Stimulated activated effector memory CD8-positive, alpha-beta T cell treated with anti-CD3 and anti-CD28 coated beads, Interleukin-12 subunit alpha, Interleukin-12 subunit beta, amount 100 ng/mL, for 72 hours (primary cell): ENCODE measurements around the gene KLHL14.

ENCODE experiments used
- ATAC-seq: fragments of 150-1000 bp; cut with Tn5 transposase; 2 replicates; pipeline ENCODE4 v1.10.0; 2021
- DNase-seq, 2 donors: peaks; one replicate each; pipeline ENCODE4 v3.0.0; 2021 to 2022; ENCODE audit warnings: low spot score in 2 of 2
- H3K27ac Mint-ChIP-seq: one replicate; pipeline ENCODE4 v1.8.0; 2022; ENCODE audit warnings: mild to moderate bottlenecking, mixed read lengths
- H3K36me3 Mint-ChIP-seq: one replicate; pipeline ENCODE4 v1.8.0; 2022; ENCODE audit warnings: mild to moderate bottlenecking, mixed read lengths
- H3K4me1 Mint-ChIP-seq: one replicate; pipeline ENCODE4 v1.8.0; 2022; ENCODE audit warnings: mixed read lengths
- H3K4me3 Mint-ChIP-seq: one replicate; pipeline ENCODE4 v1.8.0; 2022; ENCODE audit warnings: mild to moderate bottlenecking, mixed read lengths
- H3K9me3 Mint-ChIP-seq: one replicate; pipeline ENCODE4 v1.8.0; 2022; ENCODE audit warnings: mixed read lengths

The KLHL14 gene

DNA sequence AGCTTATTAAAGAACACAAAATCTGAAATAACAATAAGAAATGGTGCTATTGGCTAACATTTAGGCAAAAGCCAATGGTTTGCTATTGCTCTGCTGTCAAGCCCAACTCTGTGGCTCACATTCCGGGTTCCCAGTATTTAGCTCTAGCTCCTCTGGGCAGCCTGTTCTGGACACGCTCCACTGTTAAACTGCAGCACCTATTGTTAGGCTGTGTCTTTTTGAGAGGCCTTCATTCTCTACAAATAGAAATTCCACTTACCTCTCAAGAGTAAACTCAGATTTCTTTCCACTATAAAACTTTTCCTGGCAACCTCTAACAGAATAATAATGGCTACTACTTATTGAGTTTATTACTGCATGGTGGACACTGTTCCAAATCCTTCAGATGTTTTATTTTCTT is 3.7 kb upstream of the KLHL14 start:
- H3K4me1 Mint-ChIP-seq = no peaks in the 10 kb centered on the region
- H3K9me3 Mint-ChIP-seq = no peaks in the 10 kb centered on the region
- no peaks in the 10 kb centered on the region for H3K36me3 Mint-ChIP-seq
- no peak overlapping the region for H3K4me3 Mint-ChIP-seq
- no peak for DNase-seq
- ATAC-seq = no peak
- no peak overlapping the region for H3K27ac Mint-ChIP-seq

DNA sequence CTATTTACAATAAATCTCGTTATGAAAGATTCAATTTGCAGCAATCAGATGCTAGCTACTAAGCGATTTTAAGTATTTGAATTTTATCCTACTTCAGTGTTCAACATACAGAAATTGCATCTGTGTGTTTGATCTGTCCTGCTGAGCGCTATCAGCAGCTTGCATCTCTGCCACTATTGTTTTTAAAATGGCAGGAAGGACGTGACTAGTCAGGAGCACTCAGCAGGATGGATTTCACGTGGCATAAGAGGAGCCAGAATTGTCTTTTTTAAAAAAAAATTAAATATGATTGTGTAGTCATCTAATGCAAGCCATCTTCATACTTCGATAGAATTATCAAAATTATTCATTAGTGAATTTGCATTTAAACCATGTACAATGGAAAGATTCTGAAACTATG is 2.8 kb upstream of the KLHL14 start:
- ATAC-seq (no peak), DNase-seq (no peak)
- no peaks in the 10 kb centered on the region for H3K4me1 Mint-ChIP-seq
- H3K27ac Mint-ChIP-seq = no peak overlapping the region
- H3K36me3 Mint-ChIP-seq = no peaks in the 10 kb centered on the region
- H3K9me3 Mint-ChIP-seq = no peaks in the 10 kb centered on the region
- no peak overlapping the region for H3K4me3 Mint-ChIP-seq

DNA sequence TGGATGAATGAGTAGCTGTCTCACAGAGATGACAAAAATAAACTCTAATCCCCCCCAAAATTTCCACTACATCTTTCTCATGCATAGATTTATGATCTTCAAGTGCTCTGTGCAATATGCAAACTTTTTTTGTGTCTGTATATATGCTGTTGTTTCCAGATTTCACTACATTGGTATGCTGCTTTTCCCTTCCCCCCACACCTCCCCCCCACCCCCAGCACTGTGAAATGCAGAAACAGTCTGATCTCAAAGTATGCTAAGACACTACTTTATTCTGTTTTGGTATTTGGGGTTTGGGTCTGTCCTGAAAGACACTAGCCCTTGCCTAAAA is 524 bp upstream of the KLHL14 start:
- Mint-ChIP-seq H3K9me3 (no peaks in the 10 kb centered on the region), H3K4me1 (no peaks in the 10 kb centered on the region), H3K36me3 (no peaks in the 10 kb centered on the region), H3K4me3 (no peak overlapping the region), H3K27ac (no peak overlapping the region)
- DNase-seq (no peak), ATAC-seq (no peak)

DNA sequence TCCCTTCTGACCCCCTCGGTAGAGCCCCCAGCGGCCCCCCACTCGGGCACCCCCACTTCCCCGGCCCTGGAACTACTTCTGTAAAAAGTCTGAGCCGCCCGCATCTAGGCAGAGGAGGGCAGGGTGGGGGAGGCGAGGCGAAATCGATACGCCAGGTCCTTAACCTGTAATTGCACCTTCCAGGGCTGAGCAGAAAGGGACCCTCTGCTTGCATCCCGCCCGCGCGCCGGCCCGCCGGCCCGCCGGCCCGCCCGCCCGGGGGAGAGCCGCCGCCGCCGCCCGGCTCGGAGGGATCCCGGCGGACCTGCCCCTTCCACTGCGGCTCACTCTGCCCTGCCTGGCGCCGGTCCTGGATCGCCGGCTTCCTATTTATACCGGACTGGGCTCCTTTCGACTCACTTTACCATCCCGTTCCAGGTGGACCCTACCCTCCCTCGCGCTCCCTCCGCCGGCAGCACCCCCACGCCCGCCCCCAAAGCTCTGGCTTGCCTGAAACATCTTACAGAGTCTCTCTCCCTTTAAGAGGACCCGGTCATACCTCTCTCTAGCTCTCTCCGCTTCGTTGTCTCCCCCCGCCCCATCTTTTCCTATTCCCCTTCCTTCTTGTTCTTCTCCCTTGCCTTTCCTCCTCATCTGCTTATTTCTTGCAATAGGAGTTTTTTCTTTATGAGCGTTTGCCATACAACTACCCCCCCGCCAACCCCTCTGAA is 797 bp downstream of the KLHL14 start:
- peak; percentile 24 for ATAC-seq
- no peaks in the 10 kb centered on the region for H3K9me3 Mint-ChIP-seq
- H3K4me3 Mint-ChIP-seq = peak overlapping the region; percentile 38
- DNase-seq = no peak
- no peaks in the 10 kb centered on the region for H3K36me3 Mint-ChIP-seq
- H3K27ac Mint-ChIP-seq = no peak overlapping the region
- H3K4me1 Mint-ChIP-seq = no peaks in the 10 kb centered on the region

DNA sequence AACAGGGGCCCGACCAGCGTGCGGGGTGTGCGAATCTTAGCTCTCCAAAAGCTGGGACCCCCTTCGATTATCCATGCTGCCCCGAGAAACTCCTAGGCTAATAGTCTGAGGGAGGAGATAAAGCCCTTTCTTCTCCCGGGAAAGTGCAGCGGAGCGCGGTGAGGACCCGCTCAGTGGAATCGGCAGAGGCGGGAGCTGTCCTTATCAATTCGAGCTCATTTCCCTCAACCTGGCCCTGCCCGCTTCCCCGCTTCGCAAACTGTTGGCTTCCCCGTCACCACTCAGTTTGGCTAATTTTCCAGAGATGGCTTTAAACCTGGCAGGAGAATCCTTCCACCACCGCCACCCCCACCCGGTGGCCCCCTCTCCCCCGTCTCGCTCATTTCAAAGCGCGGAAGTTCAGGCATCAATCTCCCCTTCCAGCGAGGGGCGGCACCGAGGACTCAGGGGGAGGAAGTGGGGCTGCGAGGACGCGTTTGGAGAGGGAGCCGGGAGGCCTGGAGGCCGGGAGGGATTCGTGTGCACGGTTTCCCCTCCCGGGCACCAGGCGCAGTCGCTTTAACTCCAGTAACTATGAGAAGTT is 1.6 kb downstream of the KLHL14 start:
- Mint-ChIP-seq H3K4me3 (peak overlapping the region; percentile 38), H3K4me1 (no peaks in the 10 kb centered on the region), H3K36me3 (no peaks in the 10 kb centered on the region), H3K27ac (no peak overlapping the region), H3K9me3 (no peaks in the 10 kb centered on the region)
- ATAC-seq (no peak), DNase-seq (no peak)

DNA sequence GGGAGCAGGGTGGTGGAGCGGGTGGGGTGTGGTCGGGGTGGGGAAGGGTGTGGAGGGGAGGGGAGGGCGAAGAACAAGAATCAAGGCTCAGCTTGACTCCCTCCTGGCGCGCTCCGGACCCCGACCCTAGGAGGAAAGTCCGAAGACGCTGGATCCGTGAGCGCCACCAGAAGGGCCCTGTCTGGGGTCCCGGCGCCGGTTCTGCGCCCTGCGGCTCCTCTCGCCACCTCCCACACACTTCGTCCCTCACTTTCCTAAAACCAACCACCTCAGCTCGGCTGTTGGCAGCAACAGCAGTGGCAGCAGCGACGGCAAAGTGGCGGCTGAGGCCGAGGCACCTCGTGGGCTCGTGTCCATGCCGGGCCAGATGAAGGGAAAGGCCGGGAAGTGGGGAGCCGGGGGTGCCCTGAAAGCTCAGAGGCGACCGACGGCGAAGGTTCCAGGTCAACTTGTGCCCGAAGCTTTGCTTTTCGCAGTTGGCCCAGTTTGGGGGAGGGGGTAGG is 2.1 kb downstream of the KLHL14 start:
- ATAC-seq (no peak), DNase-seq (no peak)
- H3K27ac Mint-ChIP-seq = no peak overlapping the region

DNA sequence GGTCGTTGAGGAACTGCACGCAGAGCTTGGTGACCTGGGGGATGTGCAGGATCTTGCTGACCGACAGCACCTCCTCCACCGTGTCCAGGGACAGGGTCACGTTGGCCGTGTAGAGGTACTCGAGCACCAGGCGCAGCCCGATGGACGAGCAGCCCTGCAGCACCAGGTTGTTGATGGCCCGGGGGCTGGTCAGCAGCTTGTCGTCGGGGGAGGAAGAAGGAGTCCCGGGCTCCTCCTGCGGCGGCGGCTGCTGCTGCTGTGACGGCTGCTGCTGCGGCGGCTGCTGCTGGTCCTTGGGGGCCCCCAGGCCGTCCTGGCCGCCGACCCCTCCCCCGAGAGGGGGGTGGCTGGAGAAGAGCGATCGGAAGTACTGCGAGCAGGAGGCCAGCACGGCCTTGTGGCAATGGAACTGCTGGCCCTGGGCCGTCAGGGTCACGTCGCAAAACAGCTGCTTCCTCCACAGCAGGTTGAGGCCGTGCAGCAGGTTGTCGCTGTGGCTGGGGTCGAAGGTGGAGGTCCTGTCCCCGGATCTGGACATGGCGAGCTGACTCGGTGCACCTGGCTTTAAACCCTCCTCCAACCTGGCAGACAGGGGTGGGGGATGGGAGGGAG is 2.7 kb downstream of the KLHL14 start:
- Mint-ChIP-seq H3K4me3 (peak overlapping the region; percentile 15), H3K36me3 (no peaks in the 10 kb centered on the region), H3K27ac (no peak overlapping the region), H3K9me3 (no peaks in the 10 kb centered on the region), H3K4me1 (no peaks in the 10 kb centered on the region)
- DNase-seq = no peak
- peak; percentile 17 for ATAC-seq

More for the DNA sequence above, 2.1 kb downstream of the KLHL14 start:
- Mint-ChIP-seq H3K4me3 (peak overlapping the region; percentile 38), H3K4me1 (no peaks in the 10 kb centered on the region), H3K36me3 (no peaks in the 10 kb centered on the region), H3K9me3 (no peaks in the 10 kb centered on the region)

DNA sequence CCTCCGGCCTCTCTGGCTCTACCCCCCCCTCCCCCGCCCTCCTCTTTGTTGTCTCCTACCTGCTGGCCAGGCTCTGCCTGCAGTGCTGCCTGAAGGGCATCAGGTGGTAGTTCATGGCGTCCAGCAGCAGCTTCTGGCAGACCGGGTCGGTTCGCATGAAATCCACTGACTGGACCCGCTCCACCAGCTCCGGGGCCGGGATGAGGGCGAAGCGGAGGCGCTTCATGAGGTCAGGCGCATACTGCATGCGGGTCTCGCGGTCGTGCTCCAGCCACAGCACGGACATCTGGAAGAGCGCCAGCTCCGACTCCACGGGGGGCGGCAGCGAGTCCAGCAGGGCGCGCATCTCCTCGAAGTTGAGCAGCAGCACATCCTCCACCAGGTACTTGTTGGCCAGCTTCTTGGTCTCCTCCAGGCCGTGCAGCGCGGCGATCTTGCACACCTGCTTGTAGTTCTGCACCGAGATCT is 3.2 kb downstream of the KLHL14 start:
- Mint-ChIP-seq H3K9me3 (no peaks in the 10 kb centered on the region), H3K4me3 (peak overlapping the region; percentile 15), H3K36me3 (no peaks in the 10 kb centered on the region), H3K4me1 (no peaks in the 10 kb centered on the region), H3K27ac (no peak overlapping the region)
- no peak for DNase-seq
- peak; percentile 8 for ATAC-seq

DNA sequence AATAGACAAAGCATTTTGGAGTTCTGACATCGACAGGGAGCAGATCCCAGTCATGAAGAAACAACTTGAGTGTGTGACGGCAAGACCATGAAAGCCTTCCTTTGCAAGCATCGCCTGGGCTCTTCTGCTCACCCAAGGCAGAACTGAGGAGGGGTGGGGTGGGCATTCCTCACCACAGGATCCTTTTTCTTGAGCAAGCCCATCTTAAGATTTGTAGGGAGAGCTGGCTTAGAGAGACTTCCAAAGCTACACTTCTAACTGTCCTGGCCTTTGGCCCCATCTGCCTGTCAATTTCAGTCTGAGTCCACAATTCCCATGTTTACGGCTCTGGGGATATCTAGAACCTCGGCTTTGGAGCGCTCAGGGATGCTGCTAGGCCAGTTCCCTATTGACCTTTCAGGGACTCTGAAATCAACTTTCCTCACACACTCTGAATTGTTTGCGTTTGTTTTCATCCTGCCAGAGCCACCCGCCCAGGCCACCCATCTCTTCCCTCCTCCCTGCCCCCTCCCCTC is 3.7 kb downstream of the KLHL14 start:
- no peak for ATAC-seq
- no peaks in the 10 kb centered on the region for H3K4me1 Mint-ChIP-seq
- H3K36me3 Mint-ChIP-seq = no peaks in the 10 kb centered on the region
- H3K27ac Mint-ChIP-seq = no peak overlapping the region
- H3K4me3 Mint-ChIP-seq = peak overlapping the region; percentile 15
- DNase-seq = no peak
- no peaks in the 10 kb centered on the region for H3K9me3 Mint-ChIP-seq

DNA sequence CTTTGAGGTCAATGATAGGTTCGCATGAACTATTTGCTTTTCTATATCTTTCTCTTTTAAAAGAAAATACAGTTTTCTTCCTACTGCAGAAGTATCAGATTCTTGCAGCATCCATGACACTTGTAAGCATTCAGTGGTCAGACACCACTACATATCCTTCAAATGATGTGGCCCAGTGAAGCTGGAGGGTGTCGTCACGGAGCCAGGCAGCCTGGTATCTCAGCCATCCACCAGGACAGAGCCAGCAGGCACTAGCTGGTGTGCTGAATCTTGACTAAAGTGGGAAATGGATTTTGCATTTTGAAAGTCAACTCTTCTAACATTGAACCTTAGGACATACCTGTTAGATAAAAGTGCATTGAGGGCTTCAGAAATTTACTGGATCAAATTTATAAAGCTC is 5.4 kb downstream of the KLHL14 start:
- no peak overlapping the region for H3K4me3 Mint-ChIP-seq
- no peaks in the 10 kb centered on the region for H3K4me1 Mint-ChIP-seq
- DNase-seq = no peak
- no peak overlapping the region for H3K27ac Mint-ChIP-seq
- H3K36me3 Mint-ChIP-seq = no peaks in the 10 kb centered on the region
- H3K9me3 Mint-ChIP-seq = no peaks in the 10 kb centered on the region
- no peak for ATAC-seq

DNA sequence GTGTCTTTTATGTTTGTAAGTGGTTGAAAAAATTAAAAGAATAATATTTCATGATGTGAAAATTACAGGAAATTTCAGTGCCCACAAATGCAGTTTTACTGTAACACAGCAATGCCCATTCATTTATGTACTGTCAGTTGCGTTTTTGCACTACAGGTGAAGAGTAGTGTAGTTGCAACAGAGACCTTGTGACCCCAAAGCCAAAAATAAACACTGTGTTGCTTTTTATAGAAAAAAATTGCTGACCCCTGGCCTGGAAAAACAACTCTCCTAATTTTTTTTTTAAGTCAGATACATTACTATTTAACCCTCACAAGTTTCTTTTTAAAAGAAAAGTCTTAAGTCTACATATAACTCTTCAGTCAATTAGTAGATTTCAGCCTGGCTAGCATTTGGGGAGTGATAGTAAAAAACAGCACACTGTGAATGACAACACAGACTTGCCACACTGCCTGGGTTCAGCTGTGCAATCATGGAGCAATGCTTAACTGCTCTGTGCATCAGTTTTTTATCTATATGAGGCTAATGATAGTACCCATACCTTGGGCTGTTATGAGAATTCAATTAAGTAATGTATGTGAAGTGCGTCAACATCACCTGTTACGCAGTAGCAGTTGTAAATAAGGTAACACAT is 8.1 kb downstream of the KLHL14 start:
- H3K4me1 Mint-ChIP-seq = no peaks in the 10 kb centered on the region

DNA sequence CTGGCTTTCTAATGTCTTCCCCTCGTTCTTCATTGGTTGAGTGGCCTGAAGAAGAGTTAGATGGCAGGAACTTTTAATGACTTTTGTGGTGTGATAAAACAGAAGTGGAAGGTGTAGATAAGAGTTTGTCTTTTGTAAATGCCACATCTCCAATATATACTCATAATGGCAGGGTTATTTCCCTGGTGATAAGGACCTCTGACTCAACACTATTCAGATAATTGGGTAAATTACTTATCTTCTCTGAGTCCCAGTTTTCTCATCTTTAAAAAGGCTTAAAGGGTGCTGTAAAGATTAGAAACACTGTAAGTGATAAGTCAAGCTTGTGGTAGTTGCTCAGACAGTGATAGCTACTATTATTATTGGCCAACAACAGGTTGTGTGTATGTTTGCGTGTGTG is 9.5 kb downstream of the KLHL14 start:
- no peak overlapping the region for H3K27ac Mint-ChIP-seq
- no peaks in the 10 kb centered on the region for H3K4me1 Mint-ChIP-seq
- ATAC-seq = no peak

More for the DNA sequence above, 8.1 kb downstream of the KLHL14 start:
- DNase-seq (no peak), ATAC-seq (no peak)
- Mint-ChIP-seq H3K36me3 (no peaks in the 10 kb centered on the region), H3K9me3 (no peaks in the 10 kb centered on the region), H3K27ac (no peak overlapping the region), H3K4me3 (no peak overlapping the region)

DNA sequence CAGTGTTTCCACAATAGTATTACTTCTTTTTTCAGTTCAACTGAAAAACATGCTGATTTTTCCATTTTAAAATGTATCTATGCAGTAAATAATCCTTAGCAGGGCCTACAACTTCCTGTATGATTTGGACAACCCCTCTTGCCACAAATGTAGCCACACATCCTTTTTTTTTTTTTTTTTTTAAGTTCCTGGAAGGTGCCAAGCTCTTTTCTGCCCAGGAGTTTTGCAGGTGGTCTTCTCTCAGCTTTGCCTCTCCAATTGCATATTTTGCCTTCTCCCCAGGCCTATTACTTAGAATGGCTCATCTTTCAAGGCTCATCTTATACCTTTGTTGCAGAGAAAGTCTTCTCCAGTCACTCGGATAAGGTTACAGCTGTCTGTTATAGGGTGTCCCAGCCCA is 11.6 kb downstream of the KLHL14 start:
- ATAC-seq (no peak), DNase-seq (no peak)
- no peaks in the 10 kb centered on the region for H3K4me1 Mint-ChIP-seq
- H3K36me3 Mint-ChIP-seq = no peaks in the 10 kb centered on the region
- H3K9me3 Mint-ChIP-seq = no peaks in the 10 kb centered on the region
- H3K4me3 Mint-ChIP-seq = no peak overlapping the region
- no peak overlapping the region for H3K27ac Mint-ChIP-seq

More for the DNA sequence above, 9.5 kb downstream of the KLHL14 start:
- Mint-ChIP-seq H3K36me3 (no peaks in the 10 kb centered on the region), H3K9me3 (no peaks in the 10 kb centered on the region), H3K4me3 (no peak overlapping the region)
- DNase-seq = no peak

DNA sequence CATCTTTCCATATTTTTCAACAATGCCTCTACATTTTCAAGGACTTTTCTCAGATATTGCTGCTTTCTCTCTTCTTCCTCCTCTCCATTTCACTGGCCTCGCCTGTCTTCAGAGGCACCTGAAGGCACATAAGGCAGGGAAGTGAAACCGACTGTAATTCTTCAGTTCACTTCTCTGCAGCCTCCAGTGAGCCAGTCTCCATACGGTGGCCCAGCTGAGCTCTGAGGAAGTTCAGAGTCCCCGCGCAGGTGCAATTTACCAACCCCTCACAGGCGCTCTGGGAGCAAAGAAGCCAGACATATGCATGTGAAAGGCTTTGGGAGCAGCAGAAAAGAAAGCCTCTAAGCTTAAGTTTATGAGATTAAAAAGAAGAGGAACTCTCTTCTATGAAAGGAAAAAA is 12.4 kb downstream of the KLHL14 start:
- Mint-ChIP-seq H3K9me3 (no peaks in the 10 kb centered on the region), H3K36me3 (no peaks in the 10 kb centered on the region), H3K27ac (no peak overlapping the region), H3K4me3 (no peak overlapping the region), H3K4me1 (no peaks in the 10 kb centered on the region)
- DNase-seq (no peak), ATAC-seq (no peak)

DNA sequence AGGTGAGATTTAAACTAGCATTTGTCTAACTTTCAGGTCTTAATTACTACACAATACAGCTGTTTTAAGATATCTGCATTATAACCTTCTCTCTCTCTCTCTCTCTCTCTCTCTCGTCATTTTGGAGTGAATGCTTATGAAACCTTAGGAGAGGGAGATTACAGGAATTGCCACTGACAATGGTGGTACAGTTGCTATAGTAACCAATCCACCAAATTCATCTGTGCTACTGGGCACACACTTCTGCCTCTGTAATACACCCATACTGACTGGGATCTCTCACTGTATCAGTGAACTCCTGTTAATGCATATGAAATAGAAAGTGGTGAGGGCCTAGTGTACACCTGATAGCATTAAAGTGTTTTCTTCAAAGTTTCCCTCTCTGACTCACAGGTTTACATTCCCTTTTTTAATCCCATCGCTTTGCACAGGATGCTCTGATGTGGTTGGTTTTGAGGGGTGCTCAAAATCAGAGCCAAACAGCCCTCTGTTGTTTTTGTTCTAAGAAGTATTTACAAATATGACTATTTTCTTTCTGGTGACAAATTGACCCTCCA is 13.1 kb downstream of the KLHL14 start:
- no peaks in the 10 kb centered on the region for H3K9me3 Mint-ChIP-seq
- H3K27ac Mint-ChIP-seq = no peak overlapping the region
- ATAC-seq = no peak
- no peak for DNase-seq
- H3K4me1 Mint-ChIP-seq = no peaks in the 10 kb centered on the region
- no peak overlapping the region for H3K4me3 Mint-ChIP-seq
- no peaks in the 10 kb centered on the region for H3K36me3 Mint-ChIP-seq
